Spleen (tissue), 11 donors: ENCODE measurements around the gene RHEB. TPM values are rescaled to one million over a fixed set of nuclear protein-coding genes. Genes with fewer than 3 reads are reported as not detected.

Experiments
- DNase-seq: peaks from one replicate; pipeline ENCODE4 v3.0.0-alpha.2; 2020
- H3K27ac ChIP-seq, 8 donors: fragments of 200-600 bp; sonication (generic) in 7 of 8; 1 replicate in 4 of 8; 2 replicates in 4 of 8; pipeline versions ENCODE4 v1.5.0 to v1.8.0; 2016 to 2021; ENCODE audit warnings: inconsistent platforms in 4 of 8, mild to moderate bottlenecking in 4 of 8, moderate library complexity in 1 of 8
- H3K27me3 ChIP-seq, 7 donors: fragments of 200-600 bp; sonication (generic) in 6 of 7; replicated peaks in 1 of 7; 1 replicate in 4 of 7; 2 replicates in 3 of 7; pipeline versions ENCODE4 v1.5.0 to v1.8.0; 2016 to 2021; ENCODE audit warnings: inconsistent platforms in 3 of 7, mild to moderate bottlenecking in 1 of 7
- H3K36me3 ChIP-seq, 6 donors: fragments of 200-600 bp; sonication (generic) in 5 of 6; 1 replicate in 4 of 6; 2 replicates in 2 of 6; pipeline versions ENCODE4 v1.5.0 to v1.8.0; 2016 to 2021; ENCODE audit warnings: inconsistent platforms in 2 of 6
- H3K4me1 ChIP-seq, 6 donors: fragments of 200-600 bp; sonication (generic) in 5 of 6; 1 replicate in 3 of 6; 2 replicates in 3 of 6; pipeline versions ENCODE4 v1.5.0 to v1.8.0; 2016 to 2021; ENCODE audit warnings: inconsistent platforms in 3 of 6
- H3K4me3 ChIP-seq, 8 donors: fragments of 200-600 bp; sonication (generic) in 7 of 8; 1 replicate in 4 of 8; 2 replicates in 4 of 8; pipeline versions ENCODE4 v1.5.0 to v1.8.0; 2016 to 2021; ENCODE audit warnings: inconsistent platforms in 4 of 8, mild to moderate bottlenecking in 4 of 8, moderate library complexity in 2 of 8
- H3K9me3 ChIP-seq, 8 donors: fragments of 200-600 bp; sonication (generic) in 7 of 8; 1 replicate in 4 of 8; 2 replicates in 4 of 8; pipeline versions ENCODE4 v1.5.0 to v1.8.0; 2016 to 2021; ENCODE audit warnings: inconsistent platforms in 4 of 8
- CTCF ChIP-seq, 11 experiments: fragments of 200-600 bp in 7 of 11; fragments of 450-650 bp in 4 of 11; sonication (generic) in 4 of 11; IDR thresholded peaks in 8 of 11; conservative IDR thresholded peaks in 3 of 11; 1 replicate in 7 of 11; 2 replicates in 4 of 11; pipeline versions ENCODE4 v1.4.0 to v1.8.0; 2016 to 2021; ENCODE audit warnings: antibody characterized with exemption in 11 of 11, inconsistent platforms in 4 of 11, mild to moderate bottlenecking in 1 of 11
- POLR2A ChIP-seq, 3 donors: fragments of 450-650 bp; IDR thresholded peaks; one replicate each; pipeline ENCODE4 v1.5.1; 2017; ENCODE audit warnings: antibody characterized with exemption in 3 of 3, mild to moderate bottlenecking in 1 of 3
- POLR2AphosphoS5 ChIP-seq, 3 donors: sonication (generic); formaldehyde crosslinking; IDR thresholded peaks; one replicate each; pipeline ENCODE4 v1.5.1; 2017; ENCODE audit warnings: antibody characterized with exemption in 3 of 3
- WGBS, 5 donors: extraction: QIAGEN DNeasy Blood & Tissue Kit in 3 of 5; methylation state at CpG; one replicate each; pipeline versions ENCODE4 v1.1.5 to v1.1.7; 2013 to 2018; 5-methylcytosine and 5-hydroxymethylcytosine counted together
- intact Hi-C: fragments of 100-400 bp; cut with DNase I; formaldehyde crosslinking; loops from one replicate; pipeline ENCODE4 v1.15.0; 2023; ENCODE audit warnings: low total_unique reads
- polyA plus RNA-seq, 3 donors: library from polyadenylated mRNA; stranded (reverse); fragments of 200-250 nt; gene quantifications; one replicate each; pipeline ENCODE4 v1.2.1, GENCODE V29; 2013
- total RNA-seq, 7 donors: library from RNA; depleted of rRNA in 3 of 7; stranded (reverse); fragments of >200 nt in 3 of 7; fragmentation: NEBNext Ultra II Directional in 4 of 7; extraction: Animal tissue kit (Norgen Biotek cat#: 25700) in 4 of 7; gene quantifications; one replicate each; pipeline versions ENCODE4 v1.1.0 to v1.2.1, GENCODE V29; 2016 to 2021
- donor health status: healthy with polysubstance abuse.
- donor health status: DM: no; HTN: no; CAD: no; lungs with moderate emphysema.
- donor health status: DM: no; HTN: no; CAD: no.
- donor health status: Bipolar disorder and iron deficiency.
- donor health status: healthy.
- donor health status: DM: no; HTN: no; CAD: no.
- donor health status: DM: yes; HTN: yes; CAD: no.

The RHEB gene
- total and polyA plus RNA-seq, 10 donors = 42.3 to 89.9 (median 72.5) TPM

DNA sequence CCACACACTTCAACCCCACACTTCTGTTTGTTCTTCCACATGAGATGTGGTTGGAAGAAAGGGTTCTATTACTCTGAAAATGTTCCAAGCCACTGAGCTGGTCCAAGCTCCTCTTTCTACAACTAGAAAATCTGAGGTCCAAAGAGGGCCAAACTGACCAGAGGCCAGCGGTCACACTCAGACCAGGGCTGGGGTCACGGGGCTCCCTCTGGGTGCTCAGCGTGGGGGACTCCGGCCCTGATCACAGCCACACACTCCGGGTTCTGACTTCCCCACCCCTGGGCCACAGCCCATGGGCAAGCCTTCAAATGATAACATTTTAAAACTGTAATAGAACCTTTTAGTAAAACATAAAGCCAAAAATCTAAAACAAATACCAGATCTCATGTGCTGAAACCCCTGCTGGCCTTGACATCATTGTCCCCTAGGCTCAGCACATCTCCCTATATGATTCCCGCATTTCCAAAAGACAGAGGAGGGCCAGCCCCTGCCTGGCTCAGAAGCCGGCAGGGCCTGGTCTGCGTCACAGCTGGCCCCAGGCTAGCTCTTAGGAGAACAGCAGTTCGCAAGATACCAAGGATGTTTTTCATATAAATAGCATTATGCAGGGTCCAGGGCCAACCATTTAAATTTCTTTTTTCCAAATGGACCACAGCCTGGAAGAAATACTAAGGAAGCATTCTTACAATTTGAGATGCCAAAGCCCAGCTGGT, 83.1 kb downstream of the RHEB start:
- no peaks in the 10 kb centered on the region for H3K9me3 ChIP-seq
- no peak overlapping the region for H3K4me3 ChIP-seq
- peaks cover 0 to 26% (median 12%) of the 10 kb centered on the region in 7 donors for H3K27me3 ChIP-seq
- intact Hi-C loops = no loop called here
- H3K36me3 ChIP-seq = no peaks in the 10 kb centered on the region
- no peak for TF ChIP-seq POLR2A (IDR thresholded peaks at IDR 0.05)
- TF ChIP-seq CTCF (IDR thresholded peaks at IDR 0.05 in 8 of 11, conservative IDR thresholded peaks at IDR 0.05 in 3 of 11) = no peak
- no peak for TF ChIP-seq POLR2AphosphoS5 (IDR thresholded peaks at IDR 0.05)
- peak overlapping the region in 7 of 8 donors; percentile 33 to 66 (median 57) for H3K27ac ChIP-seq
- H3K4me1 ChIP-seq = peaks cover 0 to 63% (median 31%) of the 10 kb centered on the region in 6 donors
- WGBS, 5 donors = 78 to 95% (median 83%) methylated on average over 7 to 9 of the region's 9 CpGs
- no peak for DNase-seq

DNA sequence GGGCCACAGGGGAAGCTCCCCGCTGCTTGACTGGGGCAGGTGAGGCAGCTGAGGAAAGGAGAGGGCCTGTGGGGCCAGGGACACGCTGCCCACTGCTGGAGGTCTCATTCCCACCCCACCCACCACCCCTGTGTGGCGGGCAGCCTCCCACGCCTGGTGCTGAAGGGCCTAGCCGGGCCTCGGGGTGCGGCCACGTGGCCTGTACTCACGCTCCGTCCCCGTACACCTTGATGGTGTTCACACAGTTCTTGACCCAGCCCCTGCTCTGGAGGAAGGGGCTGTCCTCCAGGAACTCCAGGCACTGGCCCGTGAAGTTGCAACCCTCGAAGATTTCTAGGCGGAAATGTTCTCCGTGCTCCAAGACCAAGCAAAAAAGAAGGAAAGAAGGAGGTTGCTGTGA, 83.7 kb downstream of the RHEB start:
- H3K4me1 ChIP-seq = peaks cover 0 to 63% (median 26%) of the 10 kb centered on the region in 6 donors
- H3K4me3 ChIP-seq = no peak overlapping the region
- H3K36me3 ChIP-seq = no peaks in the 10 kb centered on the region
- H3K9me3 ChIP-seq = no peaks in the 10 kb centered on the region
- H3K27ac ChIP-seq = peak overlapping the region in 6 of 8 donors; percentile 33 to 66 (median 59)
- intact Hi-C loops = no loop called here
- H3K27me3 ChIP-seq = peaks cover 0 to 26% (median 12%) of the 10 kb centered on the region in 7 donors
- TF ChIP-seq POLR2AphosphoS5 (IDR thresholded peaks at IDR 0.05) = no peak
- no peak for TF ChIP-seq CTCF (IDR thresholded peaks at IDR 0.05 in 8 of 11, conservative IDR thresholded peaks at IDR 0.05 in 3 of 11)
- no peak for TF ChIP-seq POLR2A (IDR thresholded peaks at IDR 0.05)
- DNase-seq = no peak
- 79 to 97% (median 91%) methylated on average over 14 to 15 of the region's 15 CpGs for WGBS, 5 donors

DNA sequence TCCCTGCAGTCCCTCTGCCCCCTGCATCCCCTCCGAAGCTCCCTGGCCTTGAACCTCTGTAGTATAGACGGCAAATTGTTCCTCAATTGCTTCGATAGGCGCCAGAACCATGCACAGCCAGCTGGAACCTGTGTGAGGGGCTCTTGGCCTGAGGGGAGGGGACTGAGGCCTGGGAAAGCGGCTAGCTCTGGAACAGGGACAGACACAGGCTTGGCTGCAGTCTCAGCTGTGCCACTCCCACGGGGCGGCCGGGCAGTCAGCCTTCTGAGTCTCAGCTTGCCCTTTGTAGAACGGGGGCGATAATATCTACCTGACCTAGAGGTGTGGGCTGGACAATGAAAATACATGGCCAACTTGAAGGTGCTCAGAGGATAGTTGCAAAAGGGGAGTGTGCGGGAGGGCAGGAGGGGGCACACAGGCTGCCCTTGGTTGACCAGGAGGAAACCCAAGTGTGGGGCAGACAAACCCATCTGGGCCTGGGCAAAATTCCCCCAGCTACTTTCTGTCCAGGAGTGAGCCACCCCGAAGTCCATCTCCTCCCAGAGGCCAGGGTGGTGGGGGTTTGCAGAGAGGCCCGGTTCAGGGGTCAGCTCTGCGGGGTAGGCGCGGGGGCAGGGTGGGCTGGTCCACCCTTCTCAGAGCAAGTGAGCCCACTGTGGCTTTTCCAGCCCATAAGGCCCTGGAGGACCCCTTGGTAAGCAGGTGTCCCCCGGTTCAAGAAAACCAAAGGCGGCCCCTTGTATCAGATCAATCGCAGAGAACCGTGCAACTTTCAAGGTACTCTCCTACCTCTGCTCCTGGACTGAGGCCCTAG, 84.4 kb downstream of the RHEB start:
- Histone ChIP-seq H3K9me3 (no peaks in the 10 kb centered on the region), H3K36me3 (no peaks in the 10 kb centered on the region), H3K4me1 (peaks cover 1 to 63% (median 27%) of the 10 kb centered on the region in 6 donors), H3K4me3 (no peak overlapping the region), H3K27me3 (peaks cover 0 to 21% (median 12%) of the 10 kb centered on the region in 7 donors), H3K27ac (peak overlapping the region in 5 of 8 donors; percentile 38 to 66 (median 61))
- DNase-seq = no peak
- no peak for TF ChIP-seq CTCF (IDR thresholded peaks at IDR 0.05 in 8 of 11, conservative IDR thresholded peaks at IDR 0.05 in 3 of 11)
- intact Hi-C loops = no loop called here
- 83 to 93% (median 89%) methylated on average over 15 to 20 of the region's 20 CpGs for WGBS, 5 donors

- Histone ChIP-seq H3K4me3 (no peak overlapping the region), H3K4me1 (peaks cover 9 to 63% (median 28%) of the 10 kb centered on the region in 6 donors), H3K36me3 (no peaks in the 10 kb centered on the region), H3K9me3 (no peaks in the 10 kb centered on the region), H3K27ac (no peak overlapping the region), H3K27me3 (peaks cover 0 to 14% (median 7%) of the 10 kb centered on the region in 7 donors)
- no peak for DNase-seq
- intact Hi-C loops = no loop called here
- TF ChIP-seq CTCF (IDR thresholded peaks at IDR 0.05 in 8 of 11, conservative IDR thresholded peaks at IDR 0.05 in 3 of 11) = no peak
- TF ChIP-seq POLR2A (IDR thresholded peaks at IDR 0.05) = no peak
- no peak for TF ChIP-seq POLR2AphosphoS5 (IDR thresholded peaks at IDR 0.05)
- WGBS, 5 donors = 74 to 91% (median 87%) methylated on average over 4 of the region's 4 CpGs
These were observed 85.1 kb downstream of the RHEB start for GRCh38 chr7:151434549-151434948.
